Heart right ventricle (tissue), 16 donors: Measurements from ENCODE around the gene TTBK1. TPM values are rescaled to one million over a fixed set of nuclear protein-coding genes. Genes with fewer than 3 reads are reported as not detected.

Experiments
- ATAC-seq, 8 donors: fragments of 200-7000 bp; cut with Tn5 transposase; one replicate each; pipeline ENCODE4 v1.9.1; 2020; ENCODE audit warnings: mild to moderate bottlenecking in 8 of 8, moderate library complexity in 8 of 8, moderate number of reproducible peaks in 1 of 8
- DNase-seq, 2 donors: peaks; one replicate each; pipeline ENCODE4 v3.0.0-alpha.2; 2020
- H3K27ac ChIP-seq, 10 donors: fragments of 200-600 bp; sonication (generic) in 2 of 10; one replicate each; pipeline versions ENCODE4 v1.5.0 to v1.8.0; 2020 to 2022; ENCODE audit warnings: mild to moderate bottlenecking in 3 of 10
- H3K27me3 ChIP-seq, 7 donors: fragments of 200-600 bp; one replicate each; pipeline ENCODE4 v1.8.0; 2021 to 2022; ENCODE audit warnings: mild to moderate bottlenecking in 2 of 7
- H3K36me3 ChIP-seq, 9 donors: fragments of 200-600 bp; sonication (generic) in 1 of 9; one replicate each; pipeline versions ENCODE4 v1.5.0 to v1.8.0; 2020 to 2022; ENCODE audit warnings: mild to moderate bottlenecking in 2 of 9
- H3K4me1 ChIP-seq, 9 donors: fragments of 200-600 bp; sonication (generic) in 1 of 9; one replicate each; pipeline versions ENCODE4 v1.5.0 to v1.8.0; 2020 to 2022; ENCODE audit warnings: mild to moderate bottlenecking in 4 of 9
- H3K4me3 ChIP-seq, 10 donors: fragments of 200-600 bp; sonication (generic) in 2 of 10; one replicate each; pipeline versions ENCODE4 v1.5.0 to v1.8.0; 2020 to 2022; ENCODE audit warnings: mild to moderate bottlenecking in 7 of 10, moderate library complexity in 2 of 10
- H3K9me3 ChIP-seq, 11 donors: fragments of 200-600 bp in 10 of 11; sonication (generic) in 2 of 11; one replicate each; pipeline versions ENCODE4 v1.5.0 to v1.8.0; 2013 to 2022; ENCODE audit warnings: mild to moderate bottlenecking in 2 of 11, control low read depth in 1 of 11, moderate library complexity in 1 of 11
- WGBS, 2 donors: extraction: QIAGEN DNeasy Blood & Tissue Kit; methylation state at CpG; one replicate each; pipeline ENCODE4 v1.1.7; 2013; ENCODE audit warnings: inconsistent platforms in 1 of 2; 5-methylcytosine and 5-hydroxymethylcytosine counted together
- intact Hi-C, 10 donors: fragments of 100-400 bp; cut with DNase I; formaldehyde crosslinking; loops; one replicate each; pipeline versions ENCODE4 v1.11.1 to v1.14.2; 2022
- polyA plus RNA-seq, 2 donors: library from polyadenylated mRNA; stranded (reverse); fragments of 200-250 nt; gene quantifications; one replicate each; pipeline ENCODE4 v1.2.3, GENCODE V29; 2013
- total RNA-seq, 10 donors: library from RNA; stranded (reverse); fragmentation: NEBNext Ultra II Directional in 3 of 10; extraction: Animal tissue kit (Norgen Biotek cat#: 25700) in 3 of 10; gene quantifications; one replicate each; pipeline versions ENCODE4 v1.2.1 to v1.2.4, GENCODE V29; 2021 to 2023
- TF ChIP-seq, protein P1 (sequence below), 9 donors: fragments of 200-600 bp; sonication (generic) in 2 of 9; IDR thresholded peaks; one replicate each; pipeline versions ENCODE4 v1.5.0 to v1.8.0; 2021 to 2022; ENCODE audit warnings: antibody characterized with exemption in 9 of 9, mild to moderate bottlenecking in 5 of 9, moderate library complexity in 1 of 9
- donor health status: Arrhythmogenic right ventricular cardiomyopathy.
- donor health status: ischemic (EF 13 %, LVEDD 7.1; RV severe dilation, severe dysfunction).
- donor health status: healthy with polysubstance abuse.
- donor health status: DM: no; HTN: yes; CAD: no.
- donor health status: DM: no; HTN: no; CAD: no.
- donor health status: ischemic (EF 25% LVEDD 6.9; RV normal size, moderate dysfunction).
- donor health status: ischemic (EF 25% LVEDD 5.7; RV mildly dilated, moderate dysfunction).
- donor health status: healthy.
- donor health status: DM: yes; HTN: yes; CAD: no.
- donor health status: Ischemic cardiomyopathy.
- donor health status: ischemic (EF 35%, LVEDD 5.7; RV mildly dilated, moderate dysfunction).
- donor health status: nonischemic (EF 11% LVEDD 7.7; RV severe dilation, severe dysfunction).
- donor health status: DM: yes; HTN: yes; CAD: no.
- donor health status: PGD.
- donor health status: ischemic (EF 29% LVEDD 5.4; RV normal size, mild dysfunction).
- donor health status: nonischemic (EF 23%, LVEDD 6.1; RV moderate dilation, normal function).

The TTBK1 gene
- total and polyA plus RNA-seq, 12 donors: 0.04 to 0.69 (median 0.29) TPM

DNA sequence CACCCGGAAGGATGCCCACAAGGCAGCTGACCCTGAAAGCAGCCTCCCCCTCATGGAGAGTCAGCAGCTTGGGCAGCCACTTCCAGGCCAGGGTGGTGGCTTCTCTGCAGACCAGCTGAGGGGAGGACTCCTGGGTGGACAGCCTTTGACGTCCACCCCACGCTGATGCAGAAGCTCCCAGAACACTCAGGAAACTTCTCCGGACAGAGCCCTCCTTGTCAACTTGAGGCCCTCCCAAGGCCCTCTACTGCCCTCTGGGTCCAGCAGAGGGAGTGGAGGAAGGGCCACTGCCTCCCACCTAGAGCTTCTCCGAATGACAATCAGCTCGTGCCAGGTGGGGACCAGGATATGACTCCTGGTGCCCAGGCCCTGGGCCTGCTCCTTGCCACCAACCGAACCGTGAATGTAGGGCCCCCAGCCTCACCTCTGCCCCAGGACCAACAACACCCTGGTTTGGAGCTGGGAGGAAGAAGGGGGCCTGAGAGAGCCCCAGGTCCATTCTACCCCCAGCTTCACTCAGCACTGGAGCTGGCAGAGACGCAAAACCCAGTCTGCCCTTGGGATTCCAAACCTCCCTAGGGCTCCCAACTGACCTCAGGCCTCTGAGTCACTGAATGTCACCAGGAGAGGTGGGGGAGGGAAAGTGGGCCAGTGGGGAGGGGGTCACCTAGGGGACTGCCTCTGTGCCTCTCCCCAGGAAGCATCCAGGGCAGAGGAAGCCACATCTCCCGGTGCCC is 43.9 kb downstream of the TTBK1 start:
- WGBS, 2 donors: 63 to 66% methylated on average over 10 of the region's 10 CpGs
- Histone ChIP-seq H3K9me3 (no peaks in the 10 kb centered on the region), H3K36me3 (no peaks in the 10 kb centered on the region), H3K4me1 (no peaks in the 10 kb centered on the region), H3K27me3 (peaks cover 0 to 41% (median 13%) of the 10 kb centered on the region in 7 donors), H3K4me3 (no peak overlapping the region), H3K27ac (no peak overlapping the region)
- DNase-seq: no peak
- peak in 4 of 8 donors; percentile 18 to 38 (median 27) for ATAC-seq
- intact Hi-C loops: no loop called here
- TF ChIP-seq, protein P1, sequence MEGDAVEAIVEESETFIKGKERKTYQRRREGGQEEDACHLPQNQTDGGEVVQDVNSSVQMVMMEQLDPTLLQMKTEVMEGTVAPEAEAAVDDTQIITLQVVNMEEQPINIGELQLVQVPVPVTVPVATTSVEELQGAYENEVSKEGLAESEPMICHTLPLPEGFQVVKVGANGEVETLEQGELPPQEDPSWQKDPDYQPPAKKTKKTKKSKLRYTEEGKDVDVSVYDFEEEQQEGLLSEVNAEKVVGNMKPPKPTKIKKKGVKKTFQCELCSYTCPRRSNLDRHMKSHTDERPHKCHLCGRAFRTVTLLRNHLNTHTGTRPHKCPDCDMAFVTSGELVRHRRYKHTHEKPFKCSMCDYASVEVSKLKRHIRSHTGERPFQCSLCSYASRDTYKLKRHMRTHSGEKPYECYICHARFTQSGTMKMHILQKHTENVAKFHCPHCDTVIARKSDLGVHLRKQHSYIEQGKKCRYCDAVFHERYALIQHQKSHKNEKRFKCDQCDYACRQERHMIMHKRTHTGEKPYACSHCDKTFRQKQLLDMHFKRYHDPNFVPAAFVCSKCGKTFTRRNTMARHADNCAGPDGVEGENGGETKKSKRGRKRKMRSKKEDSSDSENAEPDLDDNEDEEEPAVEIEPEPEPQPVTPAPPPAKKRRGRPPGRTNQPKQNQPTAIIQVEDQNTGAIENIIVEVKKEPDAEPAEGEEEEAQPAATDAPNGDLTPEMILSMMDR (IDR thresholded peaks at IDR 0.05): peak in 4 of 9 donors; percentile 20 to 27 (median 24)

DNA sequence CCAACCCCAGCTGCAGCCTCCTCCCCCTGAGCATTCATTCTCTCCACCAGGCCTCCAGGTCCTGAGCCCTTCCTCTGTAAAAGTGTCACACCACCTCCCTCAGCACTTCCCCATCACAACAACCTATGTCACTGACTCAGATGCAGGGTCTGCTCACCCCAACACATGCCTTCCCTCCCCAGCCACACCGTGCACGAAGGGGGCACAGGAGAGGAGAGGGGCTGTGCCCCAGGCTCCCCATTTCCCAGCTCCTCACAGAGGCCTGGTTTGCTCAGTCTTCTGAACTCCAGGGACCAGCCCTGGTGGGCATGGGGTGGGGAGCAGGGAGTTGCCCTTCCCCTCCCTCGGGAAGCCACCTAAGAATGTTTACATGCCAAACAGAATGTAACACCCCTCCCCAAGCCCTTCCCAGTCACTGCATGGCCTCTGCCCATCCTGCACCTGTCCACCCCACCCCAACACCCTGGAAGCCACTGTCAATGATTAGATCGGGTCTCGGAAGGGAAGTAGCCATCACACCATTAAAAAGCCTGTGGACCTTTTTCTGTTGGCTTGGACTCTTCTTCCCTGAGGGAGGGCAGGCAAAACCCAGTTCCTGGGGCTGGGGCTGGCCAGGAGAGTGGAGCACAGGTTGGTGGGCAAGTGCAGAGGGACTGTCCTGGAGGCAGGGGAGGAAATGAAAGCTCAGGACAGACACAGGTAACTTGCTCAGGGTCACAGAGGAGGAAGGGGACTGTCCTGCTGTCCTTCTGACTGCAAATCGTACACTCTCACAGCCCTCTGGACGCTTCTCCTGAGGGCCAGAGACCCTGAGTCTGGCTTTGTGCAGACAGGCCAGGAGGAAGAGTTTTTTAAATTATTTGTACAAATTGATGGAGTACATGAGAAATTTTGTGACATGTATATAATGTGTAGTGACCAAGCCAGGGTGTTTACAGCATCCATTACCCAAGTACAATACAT is 44.7 kb downstream of the TTBK1 start:
- Histone ChIP-seq H3K9me3 (no peaks in the 10 kb centered on the region), H3K36me3 (no peaks in the 10 kb centered on the region), H3K4me1 (no peaks in the 10 kb centered on the region), H3K27ac (no peak overlapping the region), H3K27me3 (peaks cover 0 to 38% (median 13%) of the 10 kb centered on the region in 7 donors), H3K4me3 (no peak overlapping the region)
- ATAC-seq: no peak
- intact Hi-C loops: no loop called here
- 81 to 82% methylated on average over 7 of the region's 7 CpGs for WGBS, 2 donors
- no peak for DNase-seq
- TF ChIP-seq, protein P1 (IDR thresholded peaks at IDR 0.05): no peak

DNA sequence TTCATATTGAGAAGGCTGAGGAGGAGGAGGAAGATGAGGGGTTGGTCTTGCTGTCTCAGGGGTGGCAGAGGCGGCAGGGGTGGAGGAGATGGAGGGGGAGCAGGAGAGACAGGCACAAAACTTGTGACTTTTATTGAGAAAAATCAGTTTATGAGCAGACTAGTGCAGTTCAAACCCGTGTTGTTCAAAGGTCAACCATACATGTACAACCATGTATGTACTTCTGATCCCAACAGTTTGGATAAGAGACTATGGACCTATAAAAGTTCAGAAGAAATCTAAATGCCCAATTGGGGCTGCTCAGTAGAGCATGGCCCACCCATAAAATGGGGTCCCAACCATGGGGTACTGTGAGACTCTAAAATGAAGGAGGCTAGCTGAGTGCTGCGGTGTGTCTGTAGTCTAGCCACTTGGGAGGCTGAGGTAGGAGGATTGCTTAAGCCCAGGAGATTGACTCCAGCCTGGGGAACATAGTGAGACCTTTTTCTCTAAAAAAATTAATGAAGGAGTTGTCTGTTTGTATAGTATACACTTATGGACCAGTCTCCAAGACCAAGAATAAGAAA is 47.1 kb downstream of the TTBK1 start:
- no peaks in the 10 kb centered on the region for H3K9me3 ChIP-seq
- TF ChIP-seq, protein P1 (IDR thresholded peaks at IDR 0.05): no peak
- H3K4me3 ChIP-seq: no peak overlapping the region
- H3K4me1 ChIP-seq: no peaks in the 10 kb centered on the region
- intact Hi-C loops: no loop called here
- WGBS, 2 donors: 71 to 82% methylated on average over 3 of the region's 3 CpGs
- ATAC-seq (no peak), DNase-seq (no peak)
- H3K27me3 ChIP-seq: peaks cover 0 to 14% (median 1%) of the 10 kb centered on the region in 7 donors
- no peaks in the 10 kb centered on the region for H3K36me3 ChIP-seq
- no peak overlapping the region for H3K27ac ChIP-seq

DNA sequence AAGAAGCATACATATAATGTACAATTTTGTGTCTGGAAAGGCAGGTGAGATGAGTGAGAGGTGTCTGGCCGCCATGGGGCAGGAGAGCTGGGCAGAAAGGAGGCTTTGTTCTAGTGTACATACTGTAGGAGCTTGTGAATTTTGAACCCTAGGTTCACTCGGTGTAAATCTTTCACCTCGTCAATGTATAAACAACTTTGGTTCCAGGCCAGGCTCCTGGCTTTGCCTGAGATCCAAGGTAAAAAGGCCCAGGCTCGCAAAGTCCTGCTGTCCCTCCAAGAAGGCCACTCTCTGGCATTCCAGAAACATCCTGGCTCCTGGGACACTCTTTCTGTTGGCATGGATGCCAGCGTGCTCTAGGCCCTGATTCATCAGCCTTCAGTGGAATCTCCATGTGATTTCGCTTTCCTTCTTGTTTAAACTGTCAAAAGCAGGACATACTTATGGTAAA is 47.6 kb downstream of the TTBK1 start:
- TF ChIP-seq, protein P1 (IDR thresholded peaks at IDR 0.05): no peak
- Histone ChIP-seq H3K27ac (no peak overlapping the region), H3K36me3 (no peaks in the 10 kb centered on the region), H3K9me3 (no peaks in the 10 kb centered on the region), H3K4me3 (no peak overlapping the region), H3K27me3 (peaks cover 0 to 9% (median 0%) of the 10 kb centered on the region in 7 donors), H3K4me1 (no peaks in the 10 kb centered on the region)
- 84 to 89% methylated on average over 6 of the region's 6 CpGs for WGBS, 2 donors
- intact Hi-C loops: no loop called here
- DNase-seq (no peak), ATAC-seq (no peak)
